Panc1 (cell line): ENCODE data around the gene MMAB.

Source experiments
- CTCF ChIP-seq: fragments of 450-650 bp; IDR thresholded peaks from 2 replicates; pipeline ENCODE4 v1.5.1; 2017; ENCODE audit warnings: mild to moderate bottlenecking
- POLR2AphosphoS5 ChIP-seq: IDR thresholded peaks from 2 replicates; pipeline ENCODE4 v1.6.1; 2012; ENCODE audit warnings: mild to moderate bottlenecking, low read depth, low read length, moderate library complexity
- REST ChIP-seq, 2 experiments: IDR thresholded peaks; 2 replicates each; pipeline ENCODE4 v1.6.1; 2011 to 2012; ENCODE audit warnings: low read depth in 2 of 2, control low read depth in 1 of 2, low read length in 1 of 2, mild to moderate bottlenecking in 1 of 2, moderate library complexity in 1 of 2; ENCODE audit not compliant: insufficient read depth in 1 of 2
- SIN3A ChIP-seq: IDR thresholded peaks from 2 replicates; pipeline ENCODE4 v1.6.1; 2012; ENCODE audit warnings: low read depth, mild to moderate bottlenecking, low read length, moderate library complexity, borderline replicate concordance; ENCODE audit not compliant: insufficient read depth
- TCF7L2 ChIP-seq: IDR thresholded peaks from 2 replicates; pipeline ENCODE4 v1.6.1; 2011; ENCODE audit warnings: mild to moderate bottlenecking, low read depth, low read length, inconsistent platforms

- no peak for TF ChIP-seq CTCF
- no peak for TF ChIP-seq POLR2AphosphoS5
- TF ChIP-seq REST (IDR thresholded peaks at IDR 0.05; ENCODE audit: insufficient read depth in 1 of 2, low read depth in 2 of 2, low read length in 1 of 2): no peak
- TF ChIP-seq TCF7L2: no peak
- TF ChIP-seq SIN3A: no peak
These were observed 32.4 kb upstream of the MMAB start for GRCh38 chr12:109605599-109606228.
